Osteocyte (in vitro differentiated cells): Measurements from ENCODE around the gene TP53. TPM values are rescaled to one million over a fixed set of nuclear protein-coding genes. Genes with fewer than 3 reads are reported as not detected.

Experiments
- DNase-seq: peaks from one replicate; pipeline ENCODE4 v3.0.0; 2021; ENCODE audit warnings: mixed read lengths; ENCODE audit not compliant: unreplicated experiment; ENCODE audit errors: extremely low spot score
- H3K27ac Mint-ChIP-seq: one replicate; pipeline ENCODE4 v1.8.0; 2021; ENCODE audit warnings: mild to moderate bottlenecking, mixed read lengths; ENCODE audit not compliant: unreplicated experiment
- H3K27me3 Mint-ChIP-seq: one replicate; pipeline ENCODE4 v1.8.0; 2021; ENCODE audit warnings: mixed read lengths; ENCODE audit not compliant: unreplicated experiment
- H3K36me3 Mint-ChIP-seq: one replicate; pipeline ENCODE4 v1.8.0; 2021; ENCODE audit warnings: mixed read lengths; ENCODE audit not compliant: unreplicated experiment
- H3K4me1 Mint-ChIP-seq: one replicate; pipeline ENCODE4 v1.8.0; 2021; ENCODE audit warnings: mixed read lengths; ENCODE audit not compliant: unreplicated experiment
- H3K4me3 Mint-ChIP-seq: one replicate; pipeline ENCODE4 v1.8.0; 2021; ENCODE audit warnings: mild to moderate bottlenecking, moderate library complexity, mixed read lengths; ENCODE audit not compliant: unreplicated experiment
- H3K9me3 Mint-ChIP-seq: one replicate; pipeline ENCODE4 v1.8.0; 2021; ENCODE audit warnings: mixed read lengths; ENCODE audit not compliant: unreplicated experiment
- CTCF ChIP-seq: fragments of 200-600 bp; sonication (generic); IDR thresholded peaks from 2 replicates; pipeline ENCODE4 v1.5.0; 2021; ENCODE audit warnings: antibody characterized with exemption, mild to moderate bottlenecking, moderate library complexity
- total RNA-seq: library from RNA; stranded (reverse); gene quantifications from 2 replicates; pipeline ENCODE4 v1.2.1, GENCODE V29; 2021

The TP53 gene
- total RNA-seq, 1 donor from 2014 or later, result 99.5 TPM

GRCh38 chr17:7654832-7655540 is 32.3 kb downstream of the TP53 start:
- H3K4me3 Mint-ChIP-seq, result no peak overlapping the region
- peaks cover 36% of the 10 kb centered on the region for H3K27me3 Mint-ChIP-seq
- DNase-seq, result no peak
- H3K36me3 Mint-ChIP-seq, result no peaks in the 10 kb centered on the region
- H3K27ac Mint-ChIP-seq, result no peak overlapping the region
- no peak for TF ChIP-seq CTCF
- H3K4me1 Mint-ChIP-seq, result peaks cover 21% of the 10 kb centered on the region
- no peaks in the 10 kb centered on the region for H3K9me3 Mint-ChIP-seq

- Mint-ChIP-seq H3K27me3 (peaks cover 42% of the 10 kb centered on the region), H3K9me3 (no peaks in the 10 kb centered on the region), H3K36me3 (no peaks in the 10 kb centered on the region), H3K4me3 (no peak overlapping the region), H3K4me1 (peaks cover 22% of the 10 kb centered on the region), H3K27ac (no peak overlapping the region)
- DNase-seq, result no peak
- TF ChIP-seq CTCF, result no peak
These were observed 34.6 kb downstream of the TP53 start for GRCh38 chr17:7652388-7653356.

GRCh38 chr17:7651665-7652387 is 35.5 kb downstream of the TP53 start:
- no peaks in the 10 kb centered on the region for H3K9me3 Mint-ChIP-seq
- DNase-seq, result no peak
- no peaks in the 10 kb centered on the region for H3K36me3 Mint-ChIP-seq
- no peak overlapping the region for H3K27ac Mint-ChIP-seq
- TF ChIP-seq CTCF, result no peak
- peaks cover 16% of the 10 kb centered on the region for H3K4me1 Mint-ChIP-seq
- H3K27me3 Mint-ChIP-seq, result peaks cover 39% of the 10 kb centered on the region
- peak overlapping the region; percentile 58 for H3K4me3 Mint-ChIP-seq

GRCh38 chr17:7651097-7651664 is 36.1 kb downstream of the TP53 start:
- no peak for DNase-seq
- peak overlapping the region; percentile 78 for H3K4me3 Mint-ChIP-seq
- peaks cover 45% of the 10 kb centered on the region for H3K27me3 Mint-ChIP-seq
- H3K27ac Mint-ChIP-seq, result no peak overlapping the region
- H3K4me1 Mint-ChIP-seq, result peaks cover 16% of the 10 kb centered on the region
- no peak for TF ChIP-seq CTCF
- no peaks in the 10 kb centered on the region for H3K36me3 Mint-ChIP-seq
- no peaks in the 10 kb centered on the region for H3K9me3 Mint-ChIP-seq
